ENCODE data around the gene GZMM.

Gene GZMM

DNA sequence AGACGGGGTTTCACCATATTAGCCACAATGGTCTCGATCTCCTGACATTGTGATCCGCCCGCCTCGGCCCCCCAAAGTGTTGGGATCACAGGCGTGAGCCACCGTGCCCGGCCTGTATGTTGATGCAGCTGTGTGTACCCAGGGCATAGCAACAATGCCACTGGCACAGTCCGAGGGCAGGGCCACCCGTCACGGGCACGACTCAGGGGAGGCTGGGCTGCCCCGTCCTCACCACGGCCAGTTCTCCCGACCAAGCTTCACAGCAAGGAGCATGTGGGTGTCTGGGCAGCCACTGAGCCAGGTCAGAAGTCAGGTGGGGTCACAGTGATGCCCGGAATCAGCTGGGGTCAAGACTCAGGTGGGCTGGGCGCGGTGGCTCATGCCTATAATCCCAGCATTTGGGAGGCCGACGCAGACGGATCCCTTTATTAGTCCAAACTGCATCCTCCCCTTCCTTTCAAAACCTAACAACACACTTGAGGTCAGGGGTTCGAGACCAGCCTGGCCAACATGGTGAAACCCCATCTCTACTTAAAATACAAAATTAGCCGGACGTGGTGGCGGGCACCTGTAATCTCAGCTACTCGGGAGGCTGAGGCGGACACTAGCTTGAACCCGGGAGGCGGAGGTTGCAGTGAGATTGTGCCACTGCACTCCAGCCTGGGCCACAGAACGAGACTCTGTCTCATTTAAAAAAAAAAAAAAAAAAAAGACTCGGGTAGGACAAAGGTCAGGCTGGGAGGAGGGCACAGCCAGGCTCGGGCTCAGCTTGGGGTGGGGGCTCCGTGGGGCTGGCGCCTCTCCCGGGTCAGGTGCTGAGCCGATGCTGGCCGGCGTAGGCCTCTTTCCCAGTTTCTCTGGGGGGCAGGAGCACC lies 13.5 kb upstream of the GZMM start:
- peak overlapping the region; percentile 82 for H3K27ac ChIP-seq (ENCODE audit: low read depth, low read length)
- H2BK12ac ChIP-seq (ENCODE audit: low read length) = no peak overlapping the region
- peak overlapping the region; percentile 73 for H3K4ac ChIP-seq (ENCODE audit: low read depth, low read length)
- H3K14ac ChIP-seq (ENCODE audit: low read length) = peak overlapping the region; percentile 41
- H3K27me3 ChIP-seq (ENCODE audit: insufficient read depth, low read length) = peaks cover under 1% of the 10 kb centered on the region
- H4K91ac ChIP-seq (ENCODE audit: low read depth, low read length) = peak overlapping the region; percentile 40
- peaks cover 9 to 15% of the 10 kb centered on the region in 2 experiments for H3K4me1 ChIP-seq (ENCODE audit: control insufficient read depth in 1 of 2, insufficient read depth in 2 of 2, low read length in 2 of 2)
- peaks cover 7 to 9% of the 10 kb centered on the region in 2 experiments for H3K36me3 ChIP-seq (ENCODE audit: control insufficient read depth in 1 of 2, insufficient read depth in 2 of 2, low read length in 2 of 2)
- no peaks in the 10 kb centered on the region for H3K9me3 ChIP-seq (ENCODE audit: insufficient read depth, low read depth, low read length)
- peaks cover 32% of the 10 kb centered on the region for H3K79me2 ChIP-seq (ENCODE audit: control insufficient read depth, insufficient read depth, low read length, poor library complexity)
- no peak overlapping the region for H4K12ac ChIP-seq (ENCODE audit: low read depth, low read length)
- no CpG with 5 or more reads among the region's 38 CpGs for WGBS (ENCODE audit: extremely low coverage, insufficient coverage, insufficient read length)
- peak overlapping the region; percentile 91 for H2BK5ac ChIP-seq (ENCODE audit: low read depth, low read length, poor library complexity)
- no peak overlapping the region for H3K23ac ChIP-seq (ENCODE audit: low read length)
- H2AK5ac ChIP-seq (ENCODE audit: low read length) = peak overlapping the region; percentile 67
- no peak overlapping the region for H3K9ac ChIP-seq (ENCODE audit: low read length)
- peak overlapping the region; percentile 77 for H3K4me2 ChIP-seq (ENCODE audit: low read length)
- H2AFZ ChIP-seq (ENCODE audit: insufficient read depth, low read length, poor library complexity) = peak overlapping the region; percentile 78
- no peak overlapping the region for H2BK120ac ChIP-seq (ENCODE audit: insufficient read depth, low read length, poor library complexity)
- DNase-seq = no peak
- H3K4me3 ChIP-seq (ENCODE audit: low read depth, low read length) = peak overlapping the region; percentile 81
- H3K79me1 ChIP-seq (ENCODE audit: low read length) = peaks cover 19% of the 10 kb centered on the region
- peak overlapping the region; percentile 94 for H4K8ac ChIP-seq (ENCODE audit: low read depth, low read length)
- H3K18ac ChIP-seq (ENCODE audit: low read length) = no peak overlapping the region

DNA sequence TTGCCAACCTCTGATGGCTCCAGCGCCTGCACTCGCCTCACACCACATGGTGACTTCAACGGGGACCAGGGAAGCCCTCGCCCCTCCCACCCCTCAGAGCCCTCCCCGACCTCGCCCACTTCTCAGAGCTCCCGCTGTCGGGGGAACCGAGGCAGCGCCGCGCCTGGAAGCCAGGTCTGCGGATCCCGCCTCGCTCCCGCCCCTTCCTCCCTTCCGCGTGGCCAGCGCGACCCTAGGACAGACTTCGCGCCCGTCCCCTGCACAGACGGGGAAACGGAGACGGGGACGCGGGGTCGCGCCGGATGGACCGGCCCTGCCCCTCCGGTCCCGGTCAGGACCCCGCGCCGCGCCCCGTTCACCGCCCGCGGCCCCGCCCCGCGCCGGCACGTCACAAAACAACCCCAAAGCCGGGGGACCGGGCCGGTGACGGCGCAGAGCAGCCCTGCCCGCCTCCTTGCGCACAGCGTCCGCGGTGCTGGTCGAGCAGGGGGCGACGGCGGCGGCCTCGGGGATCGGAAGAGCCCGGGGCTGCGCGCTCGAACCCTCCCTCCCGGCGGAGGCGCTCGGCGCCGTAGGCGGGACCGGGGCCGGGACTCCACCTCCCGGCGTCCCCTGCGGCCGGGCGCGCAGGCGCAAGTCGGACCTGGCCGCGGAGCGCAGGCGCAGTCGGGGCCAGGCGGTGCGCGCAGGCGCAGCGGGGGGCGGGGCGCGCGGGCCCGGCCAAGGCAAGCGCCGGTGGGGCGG lies 12.7 kb upstream of the GZMM start:
- Histone ChIP-seq H2BK5ac (ENCODE audit: low read depth, low read length, poor library complexity) (peak overlapping the region; percentile 91), H2BK120ac (ENCODE audit: insufficient read depth, low read length, poor library complexity) (peak overlapping the region; percentile 69), H2AFZ (ENCODE audit: insufficient read depth, low read length, poor library complexity) (peak overlapping the region; percentile 78), H3K9ac (ENCODE audit: low read length) (peak overlapping the region; percentile 11), H3K36me3 (ENCODE audit: control insufficient read depth in 1 of 2, insufficient read depth in 2 of 2, low read length in 2 of 2) (peaks cover 15 to 17% of the 10 kb centered on the region in 2 experiments), H3K14ac (ENCODE audit: low read length) (peak overlapping the region; percentile 81), H3K4ac (ENCODE audit: low read depth, low read length) (peak overlapping the region; percentile 73), H2BK12ac (ENCODE audit: low read length) (no peak overlapping the region), H3K79me1 (ENCODE audit: low read length) (peaks cover 19% of the 10 kb centered on the region), H4K8ac (ENCODE audit: low read depth, low read length) (peak overlapping the region; percentile 94), H3K9me3 (ENCODE audit: insufficient read depth, low read depth, low read length) (no peaks in the 10 kb centered on the region), H4K12ac (ENCODE audit: low read depth, low read length) (peak overlapping the region; percentile 49), H3K4me1 (ENCODE audit: control insufficient read depth in 1 of 2, insufficient read depth in 2 of 2, low read length in 2 of 2) (peaks cover 9 to 15% of the 10 kb centered on the region in 2 experiments), H3K27me3 (ENCODE audit: insufficient read depth, low read length) (no peaks in the 10 kb centered on the region), H3K4me2 (ENCODE audit: low read length) (peak overlapping the region; percentile 77), H3K4me3 (ENCODE audit: low read depth, low read length) (peak overlapping the region; percentile 89), H3K23ac (ENCODE audit: low read length) (no peak overlapping the region), H3K27ac (ENCODE audit: low read depth, low read length) (peak overlapping the region; percentile 82), H3K79me2 (ENCODE audit: control insufficient read depth, insufficient read depth, low read length, poor library complexity) (peaks cover 32% of the 10 kb centered on the region), H2AK5ac (ENCODE audit: low read length) (no peak overlapping the region), H3K18ac (ENCODE audit: low read length) (peak overlapping the region; percentile 70), H4K91ac (ENCODE audit: low read depth, low read length) (peak overlapping the region; percentile 85)
- DNase-seq = peak; percentile 75 to 90
- WGBS (ENCODE audit: extremely low coverage, insufficient coverage, insufficient read length) = no CpG with 5 or more reads among the region's 103 CpGs

DNA sequence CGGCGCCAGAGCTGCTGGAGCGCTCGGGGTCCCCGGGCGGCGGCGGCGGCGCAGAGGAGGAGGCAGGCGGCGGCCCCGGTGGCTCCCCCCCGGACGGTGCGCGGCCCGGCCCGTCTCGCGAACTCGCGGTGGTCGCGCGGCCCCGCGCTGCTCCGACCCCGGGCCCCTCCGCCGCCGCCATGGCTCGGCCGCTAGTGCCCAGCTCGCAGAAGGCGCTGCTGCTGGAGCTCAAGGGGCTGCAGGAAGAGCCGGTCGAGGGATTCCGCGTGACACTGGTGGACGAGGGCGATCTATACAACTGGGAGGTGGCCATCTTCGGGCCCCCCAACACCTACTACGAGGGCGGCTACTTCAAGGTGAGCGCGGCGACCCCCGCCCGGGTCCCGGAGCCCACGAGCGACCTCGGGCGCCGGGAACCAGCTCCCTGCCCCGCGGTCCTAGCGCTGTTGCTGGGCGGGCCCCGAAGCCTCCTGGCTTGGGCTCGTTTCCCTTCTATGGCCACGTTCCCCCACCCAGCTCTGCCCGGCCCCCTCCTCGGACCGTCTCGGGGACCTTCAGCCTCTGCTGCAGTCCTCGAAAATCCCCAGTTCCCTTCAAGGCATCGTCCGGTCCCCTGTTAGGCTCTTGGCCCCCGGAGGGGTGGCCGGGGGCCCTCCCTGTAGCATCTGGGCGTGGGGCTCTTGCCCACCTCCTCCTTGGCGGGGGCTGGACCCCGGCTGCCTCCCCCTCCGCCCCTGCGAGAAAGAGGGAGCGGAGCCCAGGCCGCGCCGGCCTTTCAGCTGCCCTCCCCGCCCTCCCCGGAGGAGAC lies 11.9 kb upstream of the GZMM start, which contains the start of gene CDC34:
Gene CDC34, plus strand, starts transcription at position 8 of the 808 bp plus-strand sequence. Its CDS starts 172 bp downstream, at position 180.
- Histone ChIP-seq H3K79me1 (ENCODE audit: low read length) (peaks cover 19% of the 10 kb centered on the region), H4K12ac (ENCODE audit: low read depth, low read length) (peak within 1 kb of the TSS; percentile 55), H3K4me1 (ENCODE audit: control insufficient read depth in 1 of 2, insufficient read depth in 2 of 2, low read length in 2 of 2) (peaks cover 9 to 15% of the 10 kb centered on the region in 2 experiments), H3K4ac (ENCODE audit: low read depth, low read length) (peak within 1 kb of the TSS; percentile 97), H3K14ac (ENCODE audit: low read length) (peak within 1 kb of the TSS; percentile 87), H2BK12ac (ENCODE audit: low read length) (no peak within 1 kb of the TSS), H2BK120ac (ENCODE audit: insufficient read depth, low read length, poor library complexity) (peak within 1 kb of the TSS; percentile 69), H3K4me3 (ENCODE audit: low read depth, low read length) (peak within 1 kb of the TSS; percentile 89), H3K36me3 (ENCODE audit: control insufficient read depth in 1 of 2, insufficient read depth in 2 of 2, low read length in 2 of 2) (peaks cover 23 to 25% of the 10 kb centered on the region in 2 experiments), H3K9me3 (ENCODE audit: insufficient read depth, low read depth, low read length) (peaks cover 1% of the 10 kb centered on the region), H3K9ac (ENCODE audit: low read length) (peak within 1 kb of the TSS; percentile 77), H3K27ac (ENCODE audit: low read depth, low read length) (peak within 1 kb of the TSS; percentile 82), H3K23ac (ENCODE audit: low read length) (no peak within 1 kb of the TSS), H4K8ac (ENCODE audit: low read depth, low read length) (peak within 1 kb of the TSS; percentile 94), H2AK5ac (ENCODE audit: low read length) (peak within 1 kb of the TSS; percentile 73), H3K18ac (ENCODE audit: low read length) (peak within 1 kb of the TSS; percentile 81), H3K4me2 (ENCODE audit: low read length) (peak within 1 kb of the TSS; percentile 90), H2BK5ac (ENCODE audit: low read depth, low read length, poor library complexity) (peak within 1 kb of the TSS; percentile 91), H3K27me3 (ENCODE audit: insufficient read depth, low read length) (no peaks in the 10 kb centered on the region), H4K91ac (ENCODE audit: low read depth, low read length) (peak within 1 kb of the TSS; percentile 85), H3K79me2 (ENCODE audit: control insufficient read depth, insufficient read depth, low read length, poor library complexity) (peaks cover 32% of the 10 kb centered on the region), H2AFZ (ENCODE audit: insufficient read depth, low read length, poor library complexity) (peak within 1 kb of the TSS; percentile 78)
- no CpG with 5 or more reads among the region's 84 CpGs for WGBS (ENCODE audit: extremely low coverage, insufficient coverage, insufficient read length)
- DNase-seq = no peak

All from trophoblast cell (in vitro differentiated cells and primary cell).